Measurements from ENCODE around the gene CCDC187.

GRCh38 chr9:136209786-136210185 is 94.1 kb downstream of the CCDC187 start:
- TF ChIP-seq CTCF (IDR thresholded peaks at IDR 0.05; ENCODE audit: poor library complexity, severe bottlenecking) (no peak), POLR2AphosphoS5 (IDR thresholded peaks at IDR 0.05) (no peak), TAF1 (IDR thresholded peaks at IDR 0.05; ENCODE audit: low read depth) (no peak), SMC3 (conservative IDR thresholded peaks at IDR 0.05; ENCODE audit: poor library complexity) (no peak), REST (IDR thresholded peaks at IDR 0.05; ENCODE audit: borderline replicate concordance) (no peak), EZH2 (IDR thresholded peaks at IDR 0.05; ENCODE audit: borderline replicate concordance, insufficient read depth, low read length, poor library complexity, severe bottlenecking) (no peak), RAD21 (conservative IDR thresholded peaks at IDR 0.05) (no peak), EP300 (conservative IDR thresholded peaks at IDR 0.05; ENCODE audit: poor library complexity, severe bottlenecking) (no peak), MXI1 (conservative IDR thresholded peaks at IDR 0.05; ENCODE audit: poor library complexity, severe bottlenecking) (no peak)

Data from neural cell (in vitro differentiated cells).